GM12878 (cell line): ENCODE results near the gene TBL1XR1. TPM values are rescaled to one million over a fixed set of nuclear protein-coding genes. Genes with fewer than 3 reads are reported as not detected.

Experiments used
- ATAC-seq: fragments of 200-7000 bp; cut with Tn5 transposase; 3 replicates; pipeline ENCODE4 v1.9.1; 2020; ENCODE audit warnings: mild to moderate bottlenecking, moderate library complexity
- BruUV-seq: library from RNA; stranded (reverse); fragments of 400-500 nt; replicated peaks from 2 replicates; lab custom pipeline; 2021; lab: Mats Ljungman, UMichigan
- CTCF ChIA-PET: fragments of 300-600 bp; sonication (Branson Sonifier 250); formaldehyde crosslinking; extraction: SDS; loops from one replicate; lab custom pipeline; 2021; ENCODE audit warnings: inconsistent platforms; lab: Yijun Ruan, JAX
- POLR2A ChIA-PET: fragments of 350-600 bp; formaldehyde crosslinking; extraction: SDS; loops from one replicate; lab custom pipeline; 2021; ENCODE audit warnings: inconsistent platforms; lab: Charles Lee
- RAD21 ChIA-PET: fragments of 300-600 bp; sonication (Branson Sonifier 250); formaldehyde crosslinking; loops from one replicate; lab custom pipeline; 2023; ENCODE audit warnings: antibody characterized with exemption; ENCODE audit not compliant: unreplicated experiment; lab: Charles Lee
- SMC1A ChIA-PET: fragments of 300-600 bp; sonication (Branson Sonifier 250); formaldehyde crosslinking; loops from one replicate; lab custom pipeline; 2023; ENCODE audit not compliant: unreplicated experiment, uncharacterized antibody; lab: Charles Lee
- DNase-seq: peaks from one replicate; pipeline ENCODE4 v3.0.0-alpha.2; 2011; ENCODE audit warnings: low read depth, low spot score
- FAIRE-seq: peaks from 3 replicates; lab custom pipeline; 2011; peaks lifted over from hg19 to GRCh38; lab: Jason Lieb, UNC
- H2AFZ ChIP-seq: 2 replicates; pipeline ENCODE4 v1.6.0; 2011; ENCODE audit warnings: low read depth, low read length, control low read depth; ENCODE audit not compliant: control insufficient read depth
- H3K27ac ChIP-seq: 2 replicates; pipeline ENCODE4 v1.5.1; 2011; ENCODE audit warnings: control low read depth; ENCODE audit not compliant: control insufficient read depth, insufficient read depth
- H3K27me3 ChIP-seq, 2 experiments: replicated peaks in 1 of 2; 2 replicates each; pipeline versions ENCODE4 v1.6.0 to v1.6.1; 2011; ENCODE audit warnings: low read length in 1 of 2; ENCODE audit not compliant: control insufficient read depth in 2 of 2, insufficient read depth in 2 of 2
- H3K36me3 ChIP-seq, 2 experiments: 2 replicates each; pipeline ENCODE4 v1.5.1; 2011; ENCODE audit warnings: low read length in 1 of 2; ENCODE audit not compliant: control insufficient read depth in 2 of 2, insufficient read depth in 2 of 2
- H3K4me1 ChIP-seq: 2 replicates; pipeline ENCODE4 v1.6.1; 2011; ENCODE audit warnings: mild to moderate bottlenecking, low read length, moderate library complexity, mixed read lengths; ENCODE audit not compliant: control insufficient read depth, insufficient read depth
- H3K4me2 ChIP-seq: 2 replicates; pipeline ENCODE4 v1.6.0; 2011; ENCODE audit warnings: control low read depth; ENCODE audit not compliant: control insufficient read depth, insufficient read depth
- H3K4me3 ChIP-seq: fragments of 200-600 bp; sonication (generic); 2 replicates; pipeline ENCODE4 v1.5.1; 2016
- H3K79me2 ChIP-seq: 2 replicates; pipeline ENCODE4 v1.6.0; 2011; ENCODE audit warnings: low read length; ENCODE audit not compliant: control insufficient read depth, insufficient read depth
- H3K9ac ChIP-seq: 2 replicates; pipeline ENCODE4 v1.8.0; 2011; ENCODE audit warnings: low read length, control low read depth, mixed read lengths; ENCODE audit not compliant: control insufficient read depth, insufficient read depth
- H3K9me3 ChIP-seq: replicated peaks from 3 replicates; pipeline ENCODE4 v1.5.1; 2011; ENCODE audit warnings: mild to moderate bottlenecking, low read length; ENCODE audit not compliant: control insufficient read depth, insufficient read depth
- H4K20me1 ChIP-seq: 2 replicates; pipeline ENCODE4 v1.6.0; 2011; ENCODE audit not compliant: control insufficient read depth, insufficient read depth
- ASH2L ChIP-seq: fragments of 300-600, 200-600 bp; sonication (generic); IDR thresholded peaks from 2 replicates; pipeline ENCODE4 v1.6.1; 2017; ENCODE audit warnings: low read depth, mild to moderate bottlenecking, borderline replicate concordance
- E2F8 ChIP-seq: fragments of 450-650 bp; IDR thresholded peaks from 2 replicates; pipeline ENCODE4 v1.6.1; 2018; ENCODE audit warnings: mild to moderate bottlenecking, low read depth, moderate library complexity; ENCODE audit not compliant: partially characterized antibody
- NR2C1 ChIP-seq: fragments of 450-650 bp; IDR thresholded peaks from 2 replicates; pipeline ENCODE4 v1.6.1; 2017; ENCODE audit warnings: antibody characterized with exemption, mild to moderate bottlenecking, moderate library complexity
- POLR2AphosphoS2 ChIP-seq: IDR thresholded peaks from 2 replicates; pipeline ENCODE4 v1.6.1; 2011; ENCODE audit warnings: low read depth, mild to moderate bottlenecking, low read length, improper control_type of control experiment, moderate library complexity
- RELA ChIP-seq: fragments of 450-650 bp; IDR thresholded peaks from 2 replicates; pipeline ENCODE4 v1.8.0; 2014; ENCODE audit warnings: borderline replicate concordance; ENCODE audit not compliant: partially characterized antibody
- STAT3 ChIP-seq: IDR thresholded peaks from 2 replicates; pipeline ENCODE4 v1.6.1; 2011; ENCODE audit warnings: low read depth, low read length, improper control_type of control experiment
- TAF1 ChIP-seq: IDR thresholded peaks from 2 replicates; pipeline ENCODE4 v1.6.1; 2011; ENCODE audit warnings: mild to moderate bottlenecking, low read depth, low read length, borderline replicate concordance
- in situ Hi-C: fragments of 300-500 bp; cut with MboI; formaldehyde crosslinking; loops from 9 replicates; pipeline ENCODE4 v1.14.3; 2018; ENCODE audit warnings: mixed read lengths
- intact Hi-C: fragments of 100-400 bp; cut with micrococcal nuclease; formaldehyde crosslinking; loops from one replicate; pipeline ENCODE4 v1.14.2; 2022; ENCODE audit not compliant: unreplicated experiment
- polyA plus RNA-seq, 11 experiments: library from polyadenylated mRNA; depleted of rRNA in 4 of 11; unstranded in 6 of 11; stranded (reverse) in 5 of 11; fragments of >200 nt; fragmentation: Nextera tagmentation in 4 of 11; fragmentation: Illumina TruSeq in 1 of 11; extraction: Ambion mirVana in 4 of 11; extraction: Trizol in 1 of 11; gene quantifications; 1 replicate in 1 of 11; 2 replicates in 10 of 11; pipeline versions ENCODE4 v1.2.1 to v1.2.3, GENCODE V29; 2011 to 2016; ENCODE audit warnings: inconsistent platforms in 2 of 11, missing spikeins in 2 of 11, low read depth in 1 of 11
- total RNA-seq, 4 experiments: library from RNA; depleted of rRNA in 3 of 4; stranded (reverse); fragments of >200 nt in 3 of 4; fragmentation: Illumina TruSeq in 1 of 4; extraction: Trizol in 1 of 4; gene quantifications; 2 replicates each; pipeline versions ENCODE4 v1.2.1 to v1.2.3, GENCODE V29; 2013 to 2021

The TBL1XR1 gene
- total and polyA plus RNA-seq, 10 of the 15 experiments (the other 5 are each of a cell fraction or from before 2014, with no cell fraction given), result 13.0 to 115 (median 60.4) TPM

- TF ChIP-seq E2F8, result no peak
- TF ChIP-seq STAT3, result no peak
- no peak for TF ChIP-seq POLR2AphosphoS2
- no peak for TF ChIP-seq ASH2L
- no peak for TF ChIP-seq RELA
- no peak for TF ChIP-seq TAF1
Measured at GRCh38 chr3:177212756-177213155, 15.5 kb upstream of the TBL1XR1 start (continued).

- intact Hi-C loops (no loop called here), in situ Hi-C loops (no loop called here)
- H3K4me3 ChIP-seq, result no peak overlapping the region
- POLR2A ChIA-PET, result interaction anchor here (0.7 kb wide), 1 partner anchor 478 kb away, joined by 3 read pairs; no protein-coding TSS in a partner anchor
- no peak overlapping the region for H3K4me2 ChIP-seq
- SMC1A ChIA-PET, result interaction anchor here (1.3 kb wide), 1 partner anchor 161 kb away, joined by 5 read pairs; no protein-coding TSS in a partner anchor
- TF ChIP-seq NR2C1, result no peak
- FAIRE-seq, result no peak
- no peak for DNase-seq
- CTCF ChIA-PET, result no interaction called here
- RAD21 ChIA-PET, result no interaction called here
- no peaks in the 10 kb centered on the region for H3K9me3 ChIP-seq
- no peaks in the 10 kb centered on the region for H3K27me3 ChIP-seq
- H3K9ac ChIP-seq, result no peak overlapping the region
- H3K36me3 ChIP-seq, result no peaks in the 10 kb centered on the region
- no peaks in the 10 kb centered on the region for H3K79me2 ChIP-seq
- no peak overlapping the region for H3K27ac ChIP-seq
- no peaks in the 10 kb centered on the region for H4K20me1 ChIP-seq
- no peak overlapping the region for H2AFZ ChIP-seq
- no peaks in the 10 kb centered on the region for H3K4me1 ChIP-seq
- BruUV-seq, result no TSS peak
- no peak; the same call in 1 of the 3 replicates for ATAC-seq
Measured at GRCh38 chr3:177212278-177212610, 15.0 kb upstream of the TBL1XR1 start.
